GM06990 (cell line): Measurements from ENCODE around the gene PPME1.

Experiments used
- DNase-seq: peaks from one replicate; pipeline ENCODE4 v3.0.0-alpha.2; 2011; ENCODE audit not compliant: insufficient read length; ENCODE audit errors: extremely low read depth
- H3K27me3 ChIP-seq: replicated peaks from 2 replicates; pipeline ENCODE4 v1.6.0; 2011; ENCODE audit warnings: low read length; ENCODE audit not compliant: control insufficient read depth, insufficient read depth
- H3K36me3 ChIP-seq: 2 replicates; pipeline ENCODE4 v1.5.1; 2011; ENCODE audit warnings: low read length; ENCODE audit not compliant: control insufficient read depth, insufficient read depth
- H3K4me3 ChIP-seq: replicated peaks from 2 replicates; pipeline ENCODE4 v1.5.1; 2011; ENCODE audit warnings: low read depth, mild to moderate bottlenecking, control low read depth, low read length
- TF ChIP-seq, protein P1 (sequence below): IDR thresholded peaks from 2 replicates; pipeline ENCODE4 v1.5.1; 2011; ENCODE audit warnings: low read length, control low read depth, mild to moderate bottlenecking, inconsistent platforms; ENCODE audit not compliant: insufficient read depth, poor library complexity, severe bottlenecking

PPME1 gene

GRCh38 chr11:74147199-74147929 lies 23.7 kb upstream of the PPME1 start:
- TF ChIP-seq, protein P1, sequence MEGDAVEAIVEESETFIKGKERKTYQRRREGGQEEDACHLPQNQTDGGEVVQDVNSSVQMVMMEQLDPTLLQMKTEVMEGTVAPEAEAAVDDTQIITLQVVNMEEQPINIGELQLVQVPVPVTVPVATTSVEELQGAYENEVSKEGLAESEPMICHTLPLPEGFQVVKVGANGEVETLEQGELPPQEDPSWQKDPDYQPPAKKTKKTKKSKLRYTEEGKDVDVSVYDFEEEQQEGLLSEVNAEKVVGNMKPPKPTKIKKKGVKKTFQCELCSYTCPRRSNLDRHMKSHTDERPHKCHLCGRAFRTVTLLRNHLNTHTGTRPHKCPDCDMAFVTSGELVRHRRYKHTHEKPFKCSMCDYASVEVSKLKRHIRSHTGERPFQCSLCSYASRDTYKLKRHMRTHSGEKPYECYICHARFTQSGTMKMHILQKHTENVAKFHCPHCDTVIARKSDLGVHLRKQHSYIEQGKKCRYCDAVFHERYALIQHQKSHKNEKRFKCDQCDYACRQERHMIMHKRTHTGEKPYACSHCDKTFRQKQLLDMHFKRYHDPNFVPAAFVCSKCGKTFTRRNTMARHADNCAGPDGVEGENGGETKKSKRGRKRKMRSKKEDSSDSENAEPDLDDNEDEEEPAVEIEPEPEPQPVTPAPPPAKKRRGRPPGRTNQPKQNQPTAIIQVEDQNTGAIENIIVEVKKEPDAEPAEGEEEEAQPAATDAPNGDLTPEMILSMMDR, result no peak
- H3K36me3 ChIP-seq, result no peaks in the 10 kb centered on the region
- H3K27me3 ChIP-seq, result no peaks in the 10 kb centered on the region
- DNase-seq, result no peak
- no peak overlapping the region for H3K4me3 ChIP-seq

DNA sequence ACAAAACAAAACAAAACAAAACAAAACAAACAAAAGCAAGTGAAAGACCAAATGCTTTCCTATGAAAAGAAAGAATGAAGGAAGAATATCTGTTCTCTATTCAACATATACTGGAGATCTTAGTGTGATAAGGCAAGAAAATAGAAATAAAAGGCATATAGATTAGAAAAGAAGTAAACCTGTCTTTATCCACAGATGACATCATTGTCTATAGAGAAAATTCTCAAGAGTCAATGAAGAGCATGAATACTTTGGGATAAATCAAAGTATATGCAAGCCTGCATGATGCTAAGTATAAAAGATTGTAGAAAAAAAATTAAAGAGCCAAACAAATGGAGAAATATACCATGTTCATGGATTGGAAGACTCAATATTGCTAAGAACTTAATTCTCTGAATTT lies 17.9 kb upstream of the PPME1 start:
- no peak for DNase-seq
- TF ChIP-seq, protein P1, result no peak
- H3K27me3 ChIP-seq, result no peaks in the 10 kb centered on the region
- H3K36me3 ChIP-seq, result no peaks in the 10 kb centered on the region; the same call in 1 of the 2 replicates
- H3K4me3 ChIP-seq, result no peak overlapping the region

DNA sequence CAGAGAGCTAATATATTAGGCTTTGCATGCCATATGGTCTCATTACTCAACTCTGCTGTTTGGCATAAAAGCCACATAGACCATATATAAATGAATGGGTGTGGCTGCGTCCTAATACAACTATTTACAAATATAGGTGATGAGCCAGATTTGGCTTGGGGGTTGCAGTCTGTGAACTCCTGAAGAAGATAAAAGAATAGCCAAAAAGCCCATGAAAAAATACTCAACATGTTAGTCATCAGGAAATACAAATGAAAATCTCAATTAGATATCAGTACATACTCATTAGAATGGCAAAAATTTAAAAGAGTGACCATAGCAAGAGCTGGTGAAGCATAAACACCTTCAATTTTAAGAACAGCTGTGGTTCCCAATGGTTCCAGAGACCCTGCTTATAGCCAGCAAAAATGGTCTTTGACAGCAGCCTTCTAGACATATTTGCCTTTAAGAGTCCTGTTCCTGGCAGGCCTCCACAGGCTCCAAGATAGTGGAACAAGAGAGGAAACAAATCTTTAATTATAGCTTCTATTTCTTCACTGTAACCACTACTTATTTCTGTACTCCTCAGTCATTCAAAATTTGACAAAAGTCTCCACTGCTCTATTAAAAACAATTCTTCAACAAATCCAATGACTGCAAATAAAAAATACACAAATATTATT lies 16.3 kb upstream of the PPME1 start:
- TF ChIP-seq, protein P1, result no peak

DNA sequence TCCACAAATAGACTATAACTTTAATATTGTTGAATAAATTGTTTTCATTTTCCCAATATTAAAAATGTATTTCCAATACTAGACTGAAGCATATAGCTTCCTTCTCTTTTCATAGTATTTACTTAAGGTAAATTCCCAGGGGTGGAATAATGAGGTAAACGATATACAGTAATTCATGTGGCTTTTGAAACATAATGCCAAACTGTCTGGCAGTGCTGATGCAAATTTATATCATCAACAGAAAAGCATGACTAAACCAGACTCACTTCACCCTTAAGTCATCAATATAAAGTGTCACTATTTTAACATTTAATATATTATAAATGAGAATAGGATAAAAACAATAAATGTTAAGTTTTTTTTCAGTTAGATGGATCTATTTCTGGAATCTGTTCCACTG lies 13.9 kb upstream of the PPME1 start:
- TF ChIP-seq, protein P1, result no peak
- Histone ChIP-seq H3K27me3 (no peaks in the 10 kb centered on the region), H3K4me3 (no peak overlapping the region), H3K36me3 (no peaks in the 10 kb centered on the region; the same call in 1 of the 2 replicates)
- no peak for DNase-seq

More for the DNA sequence above, 16.3 kb upstream of the PPME1 start:
- no peaks in the 10 kb centered on the region; the same call in 1 of the 2 replicates for H3K36me3 ChIP-seq
- no peak overlapping the region for H3K4me3 ChIP-seq
- H3K27me3 ChIP-seq, result no peaks in the 10 kb centered on the region
- no peak for DNase-seq

DNA sequence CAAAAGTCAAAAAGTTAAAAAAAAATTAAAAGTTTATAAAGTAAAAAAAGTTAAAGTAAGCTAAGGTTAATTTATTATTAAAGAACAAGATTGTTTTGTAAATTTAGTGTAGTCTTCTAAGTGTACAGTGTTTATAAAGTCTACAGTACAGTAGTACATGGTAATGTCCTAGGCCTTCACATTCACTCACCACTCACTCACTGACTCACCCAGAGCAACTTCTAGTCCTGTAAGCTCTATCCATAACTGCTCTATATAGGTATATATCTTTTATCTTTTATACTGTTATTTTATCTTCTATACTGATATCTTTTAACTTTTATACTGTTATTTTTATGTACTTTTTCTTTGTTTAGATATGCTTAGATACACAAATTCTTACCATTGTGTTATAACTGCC lies 11.4 kb upstream of the PPME1 start:
- TF ChIP-seq, protein P1, result no peak
- Histone ChIP-seq H3K4me3 (no peak overlapping the region), H3K36me3 (peaks cover under 1% of the 10 kb centered on the region), H3K27me3 (no peaks in the 10 kb centered on the region)
- no peak for DNase-seq
